Measurements from ENCODE around the gene LACTB. TPM values are rescaled to one million over a fixed set of nuclear protein-coding genes. Genes with fewer than 3 reads are reported as not detected.

LACTB gene
- total RNA-seq, 1 donor from 2014 or later, result 10.2 TPM

DNA sequence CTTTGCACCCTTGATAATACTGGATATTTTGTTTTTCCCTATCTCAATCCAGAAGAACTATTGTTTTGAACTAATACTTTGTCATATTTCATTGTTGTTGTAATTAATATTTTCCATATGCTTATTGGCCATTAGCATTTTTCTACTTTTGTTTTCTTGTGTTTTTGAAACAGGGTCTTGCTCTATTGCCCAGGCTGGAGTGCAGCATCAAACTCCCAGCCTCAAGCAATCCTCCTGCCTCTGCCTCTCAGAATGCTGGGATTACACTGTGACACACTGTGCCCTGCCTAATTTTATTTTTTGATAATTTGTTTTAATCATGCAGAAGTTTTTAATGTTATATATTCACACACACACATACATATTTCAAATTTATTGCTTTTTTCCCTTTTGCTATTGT is 39.0 kb downstream of the LACTB start:
- DNase-seq (ENCODE audit: low spot score, unreplicated experiment), result no peak
- Mint-ChIP-seq H3K36me3 (ENCODE audit: insufficient read depth) (no peaks in the 10 kb centered on the region), H3K27me3 (no peaks in the 10 kb centered on the region), H3K4me1 (ENCODE audit: low read depth) (peaks cover 5% of the 10 kb centered on the region), H3K9me3 (ENCODE audit: low read depth) (no peaks in the 10 kb centered on the region), H3K4me3 (ENCODE audit: low read depth) (no peak overlapping the region), H3K27ac (no peak overlapping the region)
- TF ChIP-seq, protein P1, sequence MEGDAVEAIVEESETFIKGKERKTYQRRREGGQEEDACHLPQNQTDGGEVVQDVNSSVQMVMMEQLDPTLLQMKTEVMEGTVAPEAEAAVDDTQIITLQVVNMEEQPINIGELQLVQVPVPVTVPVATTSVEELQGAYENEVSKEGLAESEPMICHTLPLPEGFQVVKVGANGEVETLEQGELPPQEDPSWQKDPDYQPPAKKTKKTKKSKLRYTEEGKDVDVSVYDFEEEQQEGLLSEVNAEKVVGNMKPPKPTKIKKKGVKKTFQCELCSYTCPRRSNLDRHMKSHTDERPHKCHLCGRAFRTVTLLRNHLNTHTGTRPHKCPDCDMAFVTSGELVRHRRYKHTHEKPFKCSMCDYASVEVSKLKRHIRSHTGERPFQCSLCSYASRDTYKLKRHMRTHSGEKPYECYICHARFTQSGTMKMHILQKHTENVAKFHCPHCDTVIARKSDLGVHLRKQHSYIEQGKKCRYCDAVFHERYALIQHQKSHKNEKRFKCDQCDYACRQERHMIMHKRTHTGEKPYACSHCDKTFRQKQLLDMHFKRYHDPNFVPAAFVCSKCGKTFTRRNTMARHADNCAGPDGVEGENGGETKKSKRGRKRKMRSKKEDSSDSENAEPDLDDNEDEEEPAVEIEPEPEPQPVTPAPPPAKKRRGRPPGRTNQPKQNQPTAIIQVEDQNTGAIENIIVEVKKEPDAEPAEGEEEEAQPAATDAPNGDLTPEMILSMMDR (IDR thresholded peaks at IDR 0.05; ENCODE audit: unreplicated experiment), result no peak

DNA sequence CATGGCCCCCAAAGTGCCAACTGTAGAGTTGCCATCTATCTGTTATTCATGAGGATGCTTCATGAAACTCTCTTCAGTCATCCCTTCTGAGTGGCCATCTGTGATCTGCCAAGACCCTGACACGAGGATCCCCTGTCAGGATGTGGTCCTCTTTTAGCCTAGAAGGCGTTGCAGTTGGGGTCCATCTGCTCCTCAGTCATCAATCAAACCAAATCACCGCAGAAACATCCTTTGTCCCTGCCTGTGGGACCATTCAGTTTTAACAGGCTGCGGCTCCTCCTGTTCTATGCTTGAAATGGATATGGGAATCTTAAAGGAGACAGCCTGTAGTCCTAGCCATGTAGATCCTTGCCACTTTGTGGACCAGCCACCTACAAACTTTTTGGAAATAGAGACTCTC is 41.6 kb downstream of the LACTB start:
- DNase-seq (ENCODE audit: low spot score, unreplicated experiment), result no peak
- Mint-ChIP-seq H3K4me1 (ENCODE audit: low read depth) (no peaks in the 10 kb centered on the region), H3K27me3 (no peaks in the 10 kb centered on the region), H3K36me3 (ENCODE audit: insufficient read depth) (no peaks in the 10 kb centered on the region), H3K9me3 (ENCODE audit: low read depth) (no peaks in the 10 kb centered on the region), H3K27ac (peak overlapping the region; percentile 39), H3K4me3 (ENCODE audit: low read depth) (no peak overlapping the region)
- TF ChIP-seq, protein P1 (IDR thresholded peaks at IDR 0.05; ENCODE audit: unreplicated experiment), result no peak

DNA sequence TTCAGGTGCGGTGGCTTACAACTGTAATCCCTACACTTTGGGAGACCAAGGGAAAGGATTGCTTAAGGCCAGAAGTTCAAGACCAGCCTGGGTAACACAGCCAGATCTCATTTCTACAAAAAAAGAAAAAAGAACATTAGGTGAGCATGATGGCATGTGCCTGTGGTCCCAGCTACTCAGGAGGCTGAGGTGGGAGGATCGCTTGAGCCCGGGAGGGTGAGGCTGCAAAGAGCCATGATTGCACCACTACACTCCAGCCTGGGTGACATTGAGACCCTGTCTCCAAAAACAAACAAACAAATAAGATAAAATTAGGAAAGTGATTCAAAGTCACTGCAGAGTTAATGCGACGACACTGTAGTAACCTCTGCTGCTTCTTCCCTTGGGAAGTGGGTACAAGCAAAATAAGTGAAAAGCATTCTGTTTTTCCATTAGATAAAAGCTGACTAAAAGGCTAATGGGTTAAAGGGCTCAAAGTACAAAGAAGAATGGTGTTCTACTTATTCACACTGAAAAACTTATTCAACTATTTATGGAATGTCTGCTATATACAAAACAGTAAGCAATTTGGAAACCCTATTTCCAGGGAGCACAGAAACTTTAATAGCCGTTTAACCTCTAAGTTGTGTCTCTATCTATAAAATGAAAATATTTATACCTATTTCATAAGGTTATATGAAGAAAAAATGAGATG is 43.7 kb downstream of the LACTB start:
- H3K27ac Mint-ChIP-seq, result no peak overlapping the region
- no peaks in the 10 kb centered on the region for H3K36me3 Mint-ChIP-seq (ENCODE audit: insufficient read depth)
- H3K9me3 Mint-ChIP-seq (ENCODE audit: low read depth), result no peaks in the 10 kb centered on the region
- no peaks in the 10 kb centered on the region for H3K27me3 Mint-ChIP-seq
- H3K4me1 Mint-ChIP-seq (ENCODE audit: low read depth), result no peaks in the 10 kb centered on the region
- DNase-seq (ENCODE audit: low spot score, unreplicated experiment), result no peak
- TF ChIP-seq, protein P1 (IDR thresholded peaks at IDR 0.05; ENCODE audit: unreplicated experiment), result no peak
- H3K4me3 Mint-ChIP-seq (ENCODE audit: low read depth), result no peak overlapping the region

DNA sequence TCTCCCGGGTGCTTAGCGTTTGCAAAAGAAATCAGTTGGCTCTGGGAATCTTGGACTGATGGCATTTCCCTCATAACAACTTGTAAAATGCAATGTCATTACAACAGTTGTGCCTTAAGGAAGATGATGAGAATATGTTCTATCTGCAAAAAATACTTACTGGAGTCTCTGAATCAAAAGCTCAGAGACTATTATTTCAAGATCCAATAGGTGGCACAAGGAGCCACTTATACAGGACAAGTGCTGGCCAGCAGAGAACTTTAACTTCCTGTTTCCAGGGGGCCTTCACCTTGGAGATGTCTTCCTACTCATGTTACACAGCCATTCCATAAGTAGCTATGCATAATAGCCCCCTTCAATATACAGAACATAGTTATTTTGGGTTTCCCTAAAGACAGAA is 44.6 kb downstream of the LACTB start:
- Mint-ChIP-seq H3K4me1 (ENCODE audit: low read depth) (no peaks in the 10 kb centered on the region), H3K9me3 (ENCODE audit: low read depth) (no peaks in the 10 kb centered on the region), H3K27me3 (no peaks in the 10 kb centered on the region), H3K27ac (no peak overlapping the region), H3K4me3 (ENCODE audit: low read depth) (no peak overlapping the region), H3K36me3 (ENCODE audit: insufficient read depth) (no peaks in the 10 kb centered on the region)
- TF ChIP-seq, protein P1 (IDR thresholded peaks at IDR 0.05; ENCODE audit: unreplicated experiment), result no peak
- no peak for DNase-seq (ENCODE audit: low spot score, unreplicated experiment)

DNA sequence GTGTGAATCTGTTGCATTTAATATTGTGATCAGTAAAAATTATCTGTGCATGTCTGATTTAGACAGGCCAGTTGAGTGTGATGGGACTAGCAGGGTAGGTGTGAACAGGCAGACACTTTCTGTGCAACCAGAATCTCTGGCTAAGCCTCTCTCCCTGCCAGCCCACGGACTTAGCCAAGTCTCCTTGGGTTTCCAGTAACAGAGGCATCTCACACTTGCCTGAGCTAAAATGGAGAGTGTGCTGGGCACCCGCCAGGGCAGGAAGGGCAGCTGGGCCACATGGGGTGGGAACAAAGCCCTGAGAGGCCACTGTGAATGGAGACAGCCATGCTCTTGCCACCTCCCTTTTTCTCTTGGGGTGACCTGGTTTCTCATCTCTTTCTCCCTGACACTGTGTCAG is 48.1 kb downstream of the LACTB start:
- Mint-ChIP-seq H3K4me3 (ENCODE audit: low read depth) (no peak overlapping the region), H3K27ac (no peak overlapping the region), H3K36me3 (ENCODE audit: insufficient read depth) (no peaks in the 10 kb centered on the region), H3K9me3 (ENCODE audit: low read depth) (no peaks in the 10 kb centered on the region), H3K27me3 (no peaks in the 10 kb centered on the region), H3K4me1 (ENCODE audit: low read depth) (no peaks in the 10 kb centered on the region)
- no peak for DNase-seq (ENCODE audit: low spot score, unreplicated experiment)
- TF ChIP-seq, protein P1 (IDR thresholded peaks at IDR 0.05; ENCODE audit: unreplicated experiment), result no peak

Data from progenitor cell of endocrine pancreas (in vitro differentiated cells).